ENCODE results near the gene AOX1.

DNA sequence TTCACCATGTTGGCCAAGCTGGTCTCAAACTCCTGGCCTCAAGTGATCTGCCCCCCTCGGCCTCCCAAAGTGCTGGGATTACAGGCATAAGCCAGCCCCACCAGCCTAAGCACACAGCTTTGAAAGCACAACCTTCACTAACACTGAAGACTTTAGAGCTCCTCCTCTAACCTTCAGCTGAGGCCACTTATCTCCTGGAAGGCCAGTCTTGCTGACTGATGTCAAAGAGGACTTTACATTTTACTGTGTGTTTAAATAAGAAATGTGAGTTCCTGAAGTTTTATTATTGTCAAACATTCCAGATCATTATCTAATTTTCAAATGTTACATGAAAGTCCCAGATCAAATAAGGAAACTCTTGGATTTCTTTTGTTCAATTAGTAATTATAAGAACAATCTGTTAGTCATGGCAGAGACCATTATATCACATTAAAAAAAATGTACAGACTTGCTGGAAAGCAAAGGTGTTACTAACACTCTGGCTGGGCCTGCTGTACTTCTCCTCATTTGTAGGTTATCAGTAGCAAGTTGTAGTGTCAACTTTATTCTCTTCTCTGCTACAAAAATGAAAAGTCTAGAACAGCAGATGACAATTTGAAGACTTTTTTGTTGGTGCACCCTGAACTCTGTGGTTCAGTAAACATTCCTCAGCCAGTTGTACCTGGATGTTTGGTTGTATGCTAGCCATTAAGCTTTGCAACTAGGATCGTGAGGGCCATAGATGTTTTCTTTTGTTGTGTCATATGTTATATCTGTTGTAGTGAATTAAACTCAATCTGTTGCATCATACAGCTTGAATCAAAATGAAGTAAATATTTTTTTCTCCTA is 80.0 kb downstream of the AOX1 start:
- TF ChIP-seq POLR2A (IDR thresholded peaks at IDR 0.05; ENCODE audit: extremely low read depth, insufficient read length), result no peak
- TF ChIP-seq, protein P1, sequence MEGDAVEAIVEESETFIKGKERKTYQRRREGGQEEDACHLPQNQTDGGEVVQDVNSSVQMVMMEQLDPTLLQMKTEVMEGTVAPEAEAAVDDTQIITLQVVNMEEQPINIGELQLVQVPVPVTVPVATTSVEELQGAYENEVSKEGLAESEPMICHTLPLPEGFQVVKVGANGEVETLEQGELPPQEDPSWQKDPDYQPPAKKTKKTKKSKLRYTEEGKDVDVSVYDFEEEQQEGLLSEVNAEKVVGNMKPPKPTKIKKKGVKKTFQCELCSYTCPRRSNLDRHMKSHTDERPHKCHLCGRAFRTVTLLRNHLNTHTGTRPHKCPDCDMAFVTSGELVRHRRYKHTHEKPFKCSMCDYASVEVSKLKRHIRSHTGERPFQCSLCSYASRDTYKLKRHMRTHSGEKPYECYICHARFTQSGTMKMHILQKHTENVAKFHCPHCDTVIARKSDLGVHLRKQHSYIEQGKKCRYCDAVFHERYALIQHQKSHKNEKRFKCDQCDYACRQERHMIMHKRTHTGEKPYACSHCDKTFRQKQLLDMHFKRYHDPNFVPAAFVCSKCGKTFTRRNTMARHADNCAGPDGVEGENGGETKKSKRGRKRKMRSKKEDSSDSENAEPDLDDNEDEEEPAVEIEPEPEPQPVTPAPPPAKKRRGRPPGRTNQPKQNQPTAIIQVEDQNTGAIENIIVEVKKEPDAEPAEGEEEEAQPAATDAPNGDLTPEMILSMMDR (IDR thresholded peaks at IDR 0.05; ENCODE audit: low read depth, low read length), result no peak
- TF ChIP-seq MYC (IDR thresholded peaks at IDR 0.05; ENCODE audit: low read depth, low read length), result no peak
- TF ChIP-seq, protein P2, sequence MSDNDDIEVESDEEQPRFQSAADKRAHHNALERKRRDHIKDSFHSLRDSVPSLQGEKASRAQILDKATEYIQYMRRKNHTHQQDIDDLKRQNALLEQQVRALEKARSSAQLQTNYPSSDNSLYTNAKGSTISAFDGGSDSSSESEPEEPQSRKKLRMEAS (IDR thresholded peaks at IDR 0.05; ENCODE audit: low read depth, low read length), result no peak
